HepG2 (cell line): ENCODE results near the gene SRP72. TPM values are rescaled to one million over a fixed set of nuclear protein-coding genes. Genes with fewer than 3 reads are reported as not detected.

Experiments
- AFF4 ChIP-seq: sonication (generic); formaldehyde crosslinking; IDR thresholded peaks from 2 replicates; pipeline ENCODE4 v1.4.0; 2020; ENCODE audit warnings: missing genetic modification reagents
- ATF2 ChIP-seq: sonication (generic); formaldehyde crosslinking; IDR thresholded peaks from 2 replicates; pipeline ENCODE4 v1.4.0; 2020; ENCODE audit warnings: missing genetic modification reagents
- BHLHE40 ChIP-seq: IDR thresholded peaks from 2 replicates; pipeline ENCODE4 v1.6.1; 2011; ENCODE audit warnings: low read length, improper control_type of control experiment
- FOXP4 ChIP-seq: sonication (generic); formaldehyde crosslinking; IDR thresholded peaks from 2 replicates; pipeline ENCODE4 v1.4.0; 2020; ENCODE audit warnings: missing genetic modification reagents
- GTF3A ChIP-seq: sonication (generic); formaldehyde crosslinking; conservative IDR thresholded peaks from 2 replicates; pipeline ENCODE4 v1.4.0; 2020; ENCODE audit warnings: mild to moderate bottlenecking, missing genetic modification reagents
- IKZF5 ChIP-seq: IDR thresholded peaks from 2 replicates; pipeline ENCODE4 v1.6.1; 2018; ENCODE audit warnings: missing genetic modification reagents, mild to moderate bottlenecking, missing compliant biosample characterization
- KDM6A ChIP-seq: IDR thresholded peaks from 2 replicates; pipeline ENCODE4 v1.6.1; 2016; ENCODE audit warnings: low read depth
- MBNL3 ChIP-seq: fragments of 250-450 bp; sonication (Bioruptor Pico); conservative IDR thresholded peaks from 2 replicates; pipeline ENCODE4 v1.8.0; 2022; ENCODE audit warnings: mild to moderate bottlenecking, inconsistent platforms
- MYNN ChIP-seq: sonication (generic); formaldehyde crosslinking; IDR thresholded peaks from 2 replicates; pipeline ENCODE4 v1.4.0; 2020; ENCODE audit warnings: mild to moderate bottlenecking, low read depth, missing genetic modification reagents
- RARG ChIP-seq: sonication (generic); formaldehyde crosslinking; IDR thresholded peaks from 2 replicates; pipeline ENCODE4 v1.4.0; 2020; ENCODE audit warnings: low read depth, mild to moderate bottlenecking, missing genetic modification reagents
- RELA ChIP-seq: sonication (generic); formaldehyde crosslinking; IDR thresholded peaks from 2 replicates; pipeline ENCODE4 v1.4.0; 2020; ENCODE audit warnings: missing genetic modification reagents
- SOX6 ChIP-seq, 2 experiments: fragments of 450-650 bp in 1 of 2; sonication (generic) in 1 of 2; formaldehyde crosslinking in 1 of 2; IDR thresholded peaks; 2 replicates each; pipeline versions ENCODE4 v1.4.0 to v1.6.1; 2017 to 2020; ENCODE audit warnings: antibody characterized with exemption in 1 of 2, mild to moderate bottlenecking in 1 of 2, missing genetic modification reagents in 1 of 2
- TRAFD1 ChIP-seq: sonication (generic); formaldehyde crosslinking; IDR thresholded peaks from 2 replicates; pipeline ENCODE4 v1.5.1; 2020; ENCODE audit warnings: missing genetic modification reagents, mild to moderate bottlenecking, borderline replicate concordance
- ZKSCAN5 ChIP-seq: sonication (generic); formaldehyde crosslinking; IDR thresholded peaks from 2 replicates; pipeline ENCODE4 v1.5.1; 2020; ENCODE audit warnings: mild to moderate bottlenecking, missing genetic modification reagents
- ZNF343 ChIP-seq: sonication (generic); formaldehyde crosslinking; IDR thresholded peaks from 2 replicates; pipeline ENCODE4 v1.4.0; 2020; ENCODE audit warnings: mild to moderate bottlenecking, missing genetic modification reagents
- ZNF44 ChIP-seq: sonication (generic); formaldehyde crosslinking; IDR thresholded peaks from 2 replicates; pipeline ENCODE4 v1.5.1; 2020; ENCODE audit warnings: mild to moderate bottlenecking, missing genetic modification reagents
- ZNF451 ChIP-seq: sonication (generic); formaldehyde crosslinking; IDR thresholded peaks from 2 replicates; pipeline ENCODE4 v1.5.0; 2020; ENCODE audit warnings: mild to moderate bottlenecking, missing genetic modification reagents
- ZNF615 ChIP-seq: sonication (generic); formaldehyde crosslinking; IDR thresholded peaks from 2 replicates; pipeline ENCODE4 v1.5.0; 2020; ENCODE audit warnings: mild to moderate bottlenecking, missing genetic modification reagents, borderline replicate concordance
- ZNF792 ChIP-seq: IDR thresholded peaks from 2 replicates; pipeline ENCODE4 v1.6.1; 2016
- polyA plus RNA-seq, 8 experiments: library from polyadenylated mRNA; depleted of rRNA in 3 of 8; stranded (reverse) in 7 of 8; unstranded in 1 of 8; fragments of >200 nt; fragmentation: Illumina TruSeq in 4 of 8; extraction: Trizol in 4 of 8; gene quantifications; 2 replicates each; pipeline versions ENCODE4 v1.2.1 to v1.2.3, GENCODE V29; 2011 to 2016; ENCODE audit warnings: low read depth in 4 of 8, missing spikeins in 1 of 8, mixed read lengths in 1 of 8; ENCODE audit not compliant: insufficient read depth in 1 of 8
- total RNA-seq, 5 experiments: library from RNA; depleted of rRNA; stranded (reverse); fragments of >200 nt; fragmentation: Illumina TruSeq; extraction: Trizol; gene quantifications; 2 replicates each; pipeline ENCODE4 v1.2.3, GENCODE V29; 2016; ENCODE audit warnings: low read depth in 1 of 5

SRP72 gene
- total and polyA plus RNA-seq, 2 of the 13 experiments (the other 11 are each of a cell fraction or from before 2014, with no cell fraction given): 64.9 to 75.6 TPM

- TF ChIP-seq MYNN (CRISPR knock-in tag) (no peak), ZNF792 (CRISPR knock-in tag) (peak; percentile 49; the same call in 1 of the 2 replicates), RARG (CRISPR knock-in tag) (no peak), TRAFD1 (CRISPR knock-in tag) (peak; percentile 78; the same call in 1 of the 2 replicates), BHLHE40 (peak; percentile 41; the same call in 1 of the 2 replicates), GTF3A (CRISPR knock-in tag) (no peak), ATF2 (CRISPR knock-in tag) (peak; percentile 11; the same call in 1 of the 2 replicates), ZNF343 (CRISPR knock-in tag) (0 out of 2 replicates have a peak, but pooled peaks have one; percentile 7), ZNF44 (CRISPR knock-in tag) (peak; percentile 69; the same call in 1 of the 2 replicates), ZNF615 (CRISPR knock-in tag) (no peak; the same call in 1 of the 2 replicates), SOX6 (IDR thresholded peaks at IDR 0.05) (no peak), SOX6 (CRISPR knock-in tag; IDR thresholded peaks at IDR 0.05) (peak; percentile 55; the same call in 1 of the 2 replicates), IKZF5 (CRISPR knock-in tag) (peak; percentile 71), MBNL3 (no peak), FOXP4 (CRISPR knock-in tag) (no peak), AFF4 (CRISPR knock-in tag) (0 out of 2 replicates have a peak, but pooled peaks have one; percentile 43), KDM6A (no peak), ZKSCAN5 (no peak), RELA (CRISPR knock-in tag) (0 out of 2 replicates have a peak, but pooled peaks have one; percentile 43), ZNF451 (CRISPR knock-in tag) (0 out of 2 replicates have a peak, but pooled peaks have one; percentile 87)
These were observed 32.1 kb upstream of the SRP72 start, which contains the start of gene PPAT (continued) for GRCh38 chr4:56435140-56435926.
